HG02943 (cell line): Measurements from ENCODE around the gene DACH1.
"Not testable (repeated sequence)": the region's sequence is repeated elsewhere in the genome, so short reads cannot be mapped to it uniquely, and the experiment has no call there.

ENCODE experiments used
- ATAC-seq: cut with Tn5 transposase; IDR thresholded peaks from one replicate; pipeline ENCODE4 v1.9.1; 2021; ENCODE audit warnings: mild to moderate bottlenecking, low read depth, moderate library complexity; ENCODE audit not compliant: unreplicated experiment

The DACH1 gene

DNA sequence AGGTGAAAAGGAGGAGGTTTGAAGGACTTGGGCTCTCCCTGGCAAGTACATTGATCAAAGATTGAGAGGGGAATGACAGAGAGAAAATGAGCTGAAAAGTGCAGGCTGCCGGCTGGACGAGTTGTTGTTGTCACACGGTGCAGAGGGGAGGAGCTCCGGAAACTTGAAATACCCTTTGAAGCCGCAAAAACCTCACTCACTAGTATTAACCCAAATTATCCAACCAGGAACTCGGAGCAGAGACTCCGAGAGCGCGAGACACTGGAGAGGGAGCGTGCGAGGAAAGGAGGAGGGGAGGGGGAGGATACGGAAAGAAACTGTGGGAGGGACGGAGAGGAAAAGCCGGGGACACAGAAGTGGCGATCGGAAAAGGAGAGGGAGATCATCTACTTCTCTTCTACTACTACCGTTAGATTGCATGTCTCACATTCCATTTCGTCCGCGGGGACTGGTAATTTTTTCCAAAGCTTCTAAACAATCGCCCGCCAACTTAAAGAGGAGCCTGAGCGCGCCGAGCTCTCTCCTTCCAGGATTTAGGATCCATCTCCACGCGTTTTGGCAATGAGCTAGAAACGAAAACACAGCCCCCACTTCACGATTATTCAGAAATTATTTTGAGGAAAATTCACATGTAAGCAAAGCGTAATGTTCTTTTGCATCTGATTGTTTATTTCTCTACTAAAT, at the start of gene DACH1:
TSS of gene DACH1 (minus strand) at position 74 of the 684 bp plus-strand sequence.
- ATAC-seq, result peak; percentile 65

GRCh38 chr13:71913717-71914116, 46.7 kb upstream of the DACH1 start:
- no peak for ATAC-seq

DNA sequence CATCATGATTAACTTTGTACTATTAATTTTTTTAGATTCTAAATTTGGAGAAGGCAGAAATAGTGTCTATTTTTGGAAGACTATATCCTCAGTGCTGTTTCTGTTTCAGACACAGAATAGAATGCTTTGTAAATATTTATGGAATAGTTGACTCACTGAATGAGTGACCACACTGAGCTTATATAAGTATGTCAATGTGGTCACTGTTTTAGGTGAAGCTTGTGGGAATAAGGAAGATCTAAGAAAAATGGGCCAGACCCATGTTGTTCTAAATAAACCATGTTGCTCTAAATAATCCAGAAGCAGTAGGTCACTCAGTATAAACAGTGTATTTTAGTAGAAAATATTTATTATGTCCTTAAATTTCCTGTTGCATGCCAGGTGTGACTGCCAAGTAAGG, 45.5 kb upstream of the DACH1 start:
- no peak for ATAC-seq

DNA sequence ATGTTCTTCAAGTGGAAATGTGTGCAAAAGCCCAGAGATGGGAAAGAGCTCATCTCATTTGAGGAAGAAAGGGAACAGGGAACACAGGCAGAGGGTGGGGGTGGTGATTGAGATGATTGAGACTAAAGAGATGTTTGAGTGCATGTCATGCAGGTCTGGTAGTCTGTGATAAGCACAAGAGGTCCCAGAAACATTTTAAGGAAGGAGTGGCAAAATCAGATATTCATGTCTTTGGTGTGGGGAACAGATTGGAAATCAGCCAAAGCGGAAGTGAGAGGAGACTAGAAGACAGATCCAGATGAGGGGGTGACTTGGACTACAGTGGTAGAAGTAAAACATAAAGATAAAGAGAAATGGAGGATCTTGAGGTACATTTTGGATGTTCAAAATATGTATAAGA, 39.4 kb upstream of the DACH1 start:
- ATAC-seq, result no peak

- no peak for ATAC-seq
Observed at GRCh38 chr13:71902676-71903075, 35.7 kb upstream of the DACH1 start.

- ATAC-seq, result not testable (repeated sequence)
Observed at GRCh38 chr13:71893506-71893905, 26.5 kb upstream of the DACH1 start.

- no peak for ATAC-seq
Observed at GRCh38 chr13:71886880-71887279, 19.9 kb upstream of the DACH1 start.

- ATAC-seq, result no peak
Observed at GRCh38 chr13:71882120-71882519, 15.1 kb upstream of the DACH1 start.

- ATAC-seq, result no peak
Observed at GRCh38 chr13:71880753-71881541, 13.9 kb upstream of the DACH1 start.

DNA sequence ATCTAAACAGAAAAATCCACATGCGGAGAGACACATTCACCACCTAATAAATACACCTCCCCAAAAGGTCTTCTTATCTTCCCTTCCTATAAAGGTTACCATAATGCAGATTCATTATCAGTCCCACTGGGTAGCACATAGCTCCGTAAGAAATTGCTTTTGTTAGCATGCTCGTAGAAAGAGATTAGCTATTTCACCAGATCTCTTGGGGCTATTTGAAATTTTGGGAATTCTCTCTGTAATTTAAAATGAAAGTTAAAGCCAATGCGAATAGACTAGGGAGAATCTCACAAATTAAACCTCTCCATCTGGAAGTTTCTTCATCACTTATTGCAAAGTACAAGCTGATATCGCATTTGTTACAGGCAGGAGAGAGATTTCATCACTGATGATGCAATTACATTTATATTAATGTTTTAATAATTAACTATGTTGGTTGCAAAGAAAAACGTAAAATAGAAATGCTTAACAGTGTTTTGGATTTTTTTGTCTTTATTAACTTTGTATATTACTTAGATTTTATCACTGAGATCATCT, 12.9 kb upstream of the DACH1 start:
- no peak for ATAC-seq

- peak; percentile 94 for ATAC-seq
Observed at GRCh38 chr13:71879129-71879535, 12.1 kb upstream of the DACH1 start.

- no peak for ATAC-seq
Observed at GRCh38 chr13:71877256-71877653, 10.3 kb upstream of the DACH1 start.

DNA sequence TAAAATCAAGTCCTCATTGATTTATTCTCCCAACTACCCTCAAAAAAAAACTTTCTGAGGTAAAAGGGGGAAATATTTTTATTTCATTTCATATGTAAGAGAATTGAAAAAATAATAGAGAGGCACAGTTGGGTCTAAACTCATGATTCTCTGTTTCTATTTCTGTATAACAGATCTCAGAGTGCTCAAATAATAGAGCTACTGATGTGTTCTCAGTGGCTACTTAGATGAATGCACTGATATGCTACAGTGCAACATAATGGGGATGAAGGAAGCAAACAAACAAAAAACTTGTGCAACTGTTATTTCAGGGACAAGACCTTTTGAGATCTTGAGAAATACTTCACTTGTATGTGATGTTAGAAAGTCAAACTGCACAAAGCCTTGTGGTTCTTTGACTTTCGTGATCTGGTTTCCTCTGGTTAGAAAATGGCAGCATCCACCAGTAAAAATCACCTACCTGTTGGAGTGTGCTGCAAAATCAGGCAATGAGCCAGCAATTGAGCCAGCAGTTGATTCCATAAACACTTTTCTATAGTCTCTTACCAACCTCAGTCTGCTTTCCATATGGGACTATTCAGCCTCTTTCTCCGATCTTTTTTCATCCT, 9.7 kb upstream of the DACH1 start:
- ATAC-seq, result no peak

- no peak for ATAC-seq
Observed at GRCh38 chr13:71875823-71876222, 8.8 kb upstream of the DACH1 start.

DNA sequence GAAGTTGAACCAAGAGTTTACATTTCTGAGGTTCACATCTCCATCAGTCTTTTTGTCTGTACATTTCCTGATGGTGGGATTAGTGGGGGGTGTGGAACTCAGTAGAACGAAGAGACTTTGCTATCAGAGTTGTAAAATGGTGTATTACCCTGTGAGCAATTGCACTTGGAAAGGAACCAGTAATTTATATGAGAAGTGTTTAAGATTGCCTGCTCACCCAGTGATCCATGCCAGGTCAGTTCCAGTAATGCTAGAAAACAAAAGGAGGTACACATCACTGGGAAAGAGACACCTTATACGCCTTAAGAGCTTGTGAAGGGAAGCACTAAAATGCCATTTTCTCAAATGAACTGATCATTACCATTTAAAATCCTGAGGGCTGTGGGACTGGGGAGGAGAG, 7.5 kb upstream of the DACH1 start:
- no peak for ATAC-seq

GRCh38 chr13:71873418-71874247, 6.6 kb upstream of the DACH1 start:
- no peak for ATAC-seq

DNA sequence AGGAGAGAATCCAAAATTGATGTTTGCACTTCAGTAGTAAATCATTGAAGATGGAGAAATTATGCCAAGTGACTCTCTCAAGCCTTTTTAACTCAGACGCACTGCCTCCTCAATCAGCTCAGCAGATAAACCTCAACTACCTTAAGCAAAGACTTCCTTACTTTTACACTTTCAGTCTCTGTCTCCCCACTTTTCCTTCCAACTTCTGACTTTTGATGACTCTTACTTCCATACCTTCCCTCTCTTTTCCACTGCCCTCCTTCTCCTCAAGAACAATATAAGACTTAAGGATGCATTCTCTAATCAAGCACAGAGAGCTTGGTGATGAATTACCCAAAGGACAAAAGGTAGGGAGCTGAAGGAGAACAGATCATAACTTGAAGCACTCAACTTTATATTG, 4.8 kb upstream of the DACH1 start:
- no peak for ATAC-seq

GRCh38 chr13:71871176-71871754, 4.3 kb upstream of the DACH1 start:
- ATAC-seq, result no peak

- no peak for ATAC-seq
Observed at GRCh38 chr13:71870100-71870499, 3.1 kb upstream of the DACH1 start.

DNA sequence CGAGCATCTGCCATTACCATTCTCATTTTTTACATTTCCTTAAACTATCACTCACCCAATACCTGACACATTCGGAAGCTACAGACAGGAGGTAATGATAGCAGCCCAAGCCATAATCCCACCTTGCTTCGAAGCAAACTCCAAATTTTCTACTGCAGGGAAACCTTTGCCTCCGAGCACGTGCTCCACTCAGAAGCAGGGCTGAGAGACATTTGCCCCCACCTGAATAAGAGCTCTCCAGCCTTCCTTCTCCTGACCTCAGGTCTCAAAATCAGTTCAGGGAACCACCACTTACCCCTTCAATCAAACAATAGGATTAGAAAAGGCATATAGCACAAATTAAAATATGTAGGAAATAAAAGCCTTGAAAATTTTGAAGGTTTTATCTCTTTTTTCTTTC, 2.3 kb upstream of the DACH1 start:
- ATAC-seq, result no peak
